ENCODE data around the gene ZFPL1.
A peak's percentile ranks its signal among the peaks of the same experiment; 100 is the strongest.

ZFPL1 gene

GRCh38 chr11:65042891-65043290, 41.1 kb upstream of the ZFPL1 start:
- no peak overlapping the region for H3K4me3 ChIP-seq (ENCODE audit: low read length)
- TF ChIP-seq CTCF (conservative IDR thresholded peaks at IDR 0.05; ENCODE audit: low read length) = no peak
- DNase-seq (ENCODE audit: low read depth) = no peak

GRCh38 chr11:65043881-65044501, 40.0 kb upstream of the ZFPL1 start:
- H3K4me3 ChIP-seq (ENCODE audit: low read length) = no peak overlapping the region
- no peak for TF ChIP-seq CTCF (conservative IDR thresholded peaks at IDR 0.05; ENCODE audit: low read length)
- peak; percentile 58 for DNase-seq (ENCODE audit: low read depth)

- DNase-seq (ENCODE audit: low read depth) = no peak
- H3K4me3 ChIP-seq (ENCODE audit: low read length) = no peak overlapping the region
- TF ChIP-seq CTCF (conservative IDR thresholded peaks at IDR 0.05; ENCODE audit: low read length) = no peak
Measured at GRCh38 chr11:65045061-65045460, 39.0 kb upstream of the ZFPL1 start.

GRCh38 chr11:65045728-65046127, 38.3 kb upstream of the ZFPL1 start:
- TF ChIP-seq CTCF (conservative IDR thresholded peaks at IDR 0.05; ENCODE audit: low read length) = no peak
- no peak for DNase-seq (ENCODE audit: low read depth)

GRCh38 chr11:65047581-65048422, 36.2 kb upstream of the ZFPL1 start:
- H3K4me3 ChIP-seq (ENCODE audit: low read length) = peak overlapping the region; percentile 63
- TF ChIP-seq CTCF (conservative IDR thresholded peaks at IDR 0.05; ENCODE audit: low read length) = no peak
- DNase-seq (ENCODE audit: low read depth) = peak; percentile 22

More at GRCh38 chr11:65045728-65046127, 38.3 kb upstream of the ZFPL1 start:
- H3K4me3 ChIP-seq (ENCODE audit: low read length) = no peak overlapping the region

GRCh38 chr11:65051398-65051858, 32.6 kb upstream of the ZFPL1 start:
- H3K4me3 ChIP-seq (ENCODE audit: low read length) = no peak overlapping the region
- TF ChIP-seq CTCF (conservative IDR thresholded peaks at IDR 0.05; ENCODE audit: low read length) = no peak
- no peak for DNase-seq (ENCODE audit: low read depth)

All from AG10803 (cell line).